ENCODE data around the gene PRKD3. TPM values are rescaled to one million over a fixed set of nuclear protein-coding genes. Genes with fewer than 3 reads are reported as not detected.

Gene PRKD3
- total and polyA plus RNA-seq, 2 donors (not counting 1 experiment from before 2014, with no cell fraction given): 48.0 to 67.7 TPM

DNA sequence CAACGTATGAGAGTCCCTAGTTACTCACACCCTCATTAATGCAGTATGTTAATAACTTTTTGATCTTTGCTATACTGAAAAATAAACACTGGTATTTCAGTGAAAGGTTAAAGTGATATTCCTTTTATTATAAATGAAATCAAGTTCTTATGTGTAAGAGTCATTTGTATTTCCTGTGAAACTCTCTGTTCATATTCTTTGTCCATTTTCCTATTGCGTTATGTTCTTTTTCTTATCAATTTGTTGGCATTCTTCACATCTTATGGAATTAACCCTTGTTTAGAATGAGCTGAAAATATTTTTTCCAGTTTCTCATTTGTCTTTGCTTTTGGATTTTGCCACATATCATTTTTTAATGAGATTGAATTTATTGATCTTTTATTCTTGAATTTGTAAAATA is 48.3 kb downstream of the PRKD3 start:
- H4K20me1 ChIP-seq (ENCODE audit: control insufficient read depth, extremely low read depth, insufficient read depth, low read length): no peaks in the 10 kb centered on the region
- no peak for TF ChIP-seq EZH2 (IDR thresholded peaks at IDR 0.05; ENCODE audit: low read length, missing control alignments)
- TF ChIP-seq, protein P1, sequence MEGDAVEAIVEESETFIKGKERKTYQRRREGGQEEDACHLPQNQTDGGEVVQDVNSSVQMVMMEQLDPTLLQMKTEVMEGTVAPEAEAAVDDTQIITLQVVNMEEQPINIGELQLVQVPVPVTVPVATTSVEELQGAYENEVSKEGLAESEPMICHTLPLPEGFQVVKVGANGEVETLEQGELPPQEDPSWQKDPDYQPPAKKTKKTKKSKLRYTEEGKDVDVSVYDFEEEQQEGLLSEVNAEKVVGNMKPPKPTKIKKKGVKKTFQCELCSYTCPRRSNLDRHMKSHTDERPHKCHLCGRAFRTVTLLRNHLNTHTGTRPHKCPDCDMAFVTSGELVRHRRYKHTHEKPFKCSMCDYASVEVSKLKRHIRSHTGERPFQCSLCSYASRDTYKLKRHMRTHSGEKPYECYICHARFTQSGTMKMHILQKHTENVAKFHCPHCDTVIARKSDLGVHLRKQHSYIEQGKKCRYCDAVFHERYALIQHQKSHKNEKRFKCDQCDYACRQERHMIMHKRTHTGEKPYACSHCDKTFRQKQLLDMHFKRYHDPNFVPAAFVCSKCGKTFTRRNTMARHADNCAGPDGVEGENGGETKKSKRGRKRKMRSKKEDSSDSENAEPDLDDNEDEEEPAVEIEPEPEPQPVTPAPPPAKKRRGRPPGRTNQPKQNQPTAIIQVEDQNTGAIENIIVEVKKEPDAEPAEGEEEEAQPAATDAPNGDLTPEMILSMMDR (conservative IDR thresholded peaks at IDR 0.05 in 1 of 2, IDR thresholded peaks at IDR 0.05 in 1 of 2; ENCODE audit: low read depth in 1 of 2, low read length in 2 of 2): no peak
- H3K4me1 ChIP-seq (ENCODE audit: control insufficient read depth, extremely low read depth, insufficient read depth, low read length): no peaks in the 10 kb centered on the region
- no peak for DNase-seq (ENCODE audit: low read depth in 2 of 2)
- no peak overlapping the region for H2AFZ ChIP-seq (ENCODE audit: low read length)
- no peak overlapping the region for H3K9ac ChIP-seq (ENCODE audit: insufficient read depth, low read length)
- H3K27ac ChIP-seq (ENCODE audit: insufficient read depth, low read length): no peak overlapping the region
- peaks cover 2% of the 10 kb centered on the region for H3K36me3 ChIP-seq (ENCODE audit: control insufficient read depth, insufficient read depth, low read length)
- H3K4me2 ChIP-seq (ENCODE audit: extremely low read depth, insufficient read depth, low read length): no peak overlapping the region
- no peaks in the 10 kb centered on the region for H3K9me3 ChIP-seq (ENCODE audit: control insufficient read depth, insufficient read depth, low read depth, low read length)
- H3K27me3 ChIP-seq (ENCODE audit: control insufficient read depth, insufficient read depth, low read length): no peaks in the 10 kb centered on the region
- no peaks in the 10 kb centered on the region for H3K79me2 ChIP-seq (ENCODE audit: control insufficient read depth, insufficient read depth, low read length)
- H3K4me3 ChIP-seq (replicated peaks in 1 of 4; ENCODE audit: control extremely low read depth in 1 of 4, insufficient read depth in 1 of 4, low read depth in 3 of 4, low read length in 4 of 4): no peak overlapping the region

Other genes with a start within 250 kb of the PRKD3 start
- gene HEATR5B, start 240.5 kb downstream of the PRKD3 start, total RNA-seq: 16.7 and 22.0 TPM in 2 replicates
- gene HEATR5B, start 240.5 kb downstream of the PRKD3 start, polyA plus RNA-seq: 11.5 and 15.7 TPM in 2 replicates
- 5.9 and 6.4 TPM in 2 replicates for gene GPATCH11, start 240.3 kb downstream of the PRKD3 start, total RNA-seq
- 7.2 and 7.9 TPM in 2 replicates for gene GPATCH11, start 240.3 kb downstream of the PRKD3 start, polyA plus RNA-seq
- gene EIF2AK2, start 167.9 kb downstream of the PRKD3 start, total RNA-seq: 27.7 and 32.0 TPM in 2 replicates
- gene EIF2AK2, start 167.9 kb downstream of the PRKD3 start, polyA plus RNA-seq: 28.8 and 39.9 TPM in 2 replicates
- not detected in 2 replicates for gene SULT6B1, start 136.2 kb downstream of the PRKD3 start, total RNA-seq
- gene SULT6B1, start 136.2 kb downstream of the PRKD3 start, polyA plus RNA-seq: not detected in 2 replicates
- gene CEBPZOS, start 128.3 kb downstream of the PRKD3 start, total RNA-seq: 12.6 and 16.8 TPM in 2 replicates
- gene CEBPZOS, start 128.3 kb downstream of the PRKD3 start, polyA plus RNA-seq: 50.0 and 55.3 TPM in 2 replicates
- 48.9 and 62.4 TPM in 2 replicates for gene CEBPZ, start 93.2 kb downstream of the PRKD3 start, total RNA-seq
- gene CEBPZ, start 93.2 kb downstream of the PRKD3 start, polyA plus RNA-seq: 19.9 and 24.8 TPM in 2 replicates
- 16.9 and 18.7 TPM in 2 replicates for gene NDUFAF7, start 93.2 kb downstream of the PRKD3 start, total RNA-seq
- 12.8 and 16.8 TPM in 2 replicates for gene NDUFAF7, start 93.2 kb downstream of the PRKD3 start, polyA plus RNA-seq
- gene QPCT, start 19.8 kb upstream of the PRKD3 start, total RNA-seq: 3.9 and 8.4 TPM in 2 replicates
- 5.4 and 6.1 TPM in 2 replicates for gene QPCT, start 19.8 kb upstream of the PRKD3 start, polyA plus RNA-seq

Measured in fibroblast of lung (primary cell).